Aorta (tissue), 5 donors: ENCODE measurements around the gene BMP6. TPM values are rescaled to one million over a fixed set of nuclear protein-coding genes. Genes with fewer than 3 reads are reported as not detected.

Source experiments
- ATAC-seq: fragments of 200-7000 bp; cut with Tn5 transposase; one replicate; pipeline ENCODE4 v1.9.1; 2022; ENCODE audit warnings: moderate library complexity; ENCODE audit not compliant: low FRiP score
- DNase-seq, 2 donors: peaks; one replicate each; pipeline ENCODE4 v3.0.0-alpha.2; 2020
- H3K27ac ChIP-seq, 2 donors: one replicate each; pipeline ENCODE4 v1.5.1; 2013; ENCODE audit warnings: low read length in 2 of 2, mild to moderate bottlenecking in 2 of 2, moderate library complexity in 2 of 2, control low read depth in 1 of 2, inconsistent platforms in 1 of 2, low read depth in 1 of 2
- H3K27me3 ChIP-seq, 2 donors: one replicate each; pipeline ENCODE4 v1.6.1; 2013; ENCODE audit warnings: control low read depth in 1 of 2, low read length in 1 of 2, mild to moderate bottlenecking in 1 of 2, moderate library complexity in 1 of 2; ENCODE audit not compliant: insufficient read depth in 2 of 2, control insufficient read depth in 1 of 2
- H3K36me3 ChIP-seq, 2 donors: one replicate each; pipeline ENCODE4 v1.6.1; 2013; ENCODE audit warnings: control low read depth in 1 of 2, low read length in 1 of 2, mild to moderate bottlenecking in 1 of 2; ENCODE audit not compliant: insufficient read depth in 2 of 2, control insufficient read depth in 1 of 2
- H3K4me1 ChIP-seq, 2 donors: one replicate each; pipeline ENCODE4 v1.6.1; 2013; ENCODE audit warnings: low read length in 2 of 2, control low read depth in 1 of 2, mild to moderate bottlenecking in 1 of 2, moderate library complexity in 1 of 2; ENCODE audit not compliant: insufficient read depth in 2 of 2, control insufficient read depth in 1 of 2
- H3K4me3 ChIP-seq, 2 donors: one replicate each; pipeline ENCODE4 v1.5.1; 2013; ENCODE audit warnings: low read length in 2 of 2, control low read depth in 1 of 2, mild to moderate bottlenecking in 1 of 2
- H3K9me3 ChIP-seq: one replicate; pipeline ENCODE4 v1.6.1; 2013; ENCODE audit warnings: mild to moderate bottlenecking, low read length; ENCODE audit not compliant: control insufficient read depth
- WGBS, 2 donors: extraction: QIAGEN DNeasy Blood & Tissue Kit; methylation state at CpG; one replicate each; pipeline ENCODE4 v1.1.7; 2013; 5-methylcytosine and 5-hydroxymethylcytosine counted together
- intact Hi-C, 2 donors: fragments of 100-400 bp; cut with DNase I; formaldehyde crosslinking; loops; one replicate each; pipeline versions ENCODE4 v1.14.2 to v1.15.0; 2022
- polyA plus RNA-seq, 2 donors: library from polyadenylated mRNA; stranded (reverse); fragments of 200-250 nt; gene quantifications; one replicate each; pipeline ENCODE4 v1.2.3, GENCODE V29; 2013
- total RNA-seq, 2 donors: library from RNA; stranded (reverse); fragmentation: NEBNext Ultra II Directional; extraction: Animal tissue kit (Norgen Biotek cat#: 25700); gene quantifications; one replicate each; pipeline ENCODE4 v1.2.1, GENCODE V29; 2021
- donor health status: healthy with polysubstance abuse.
- donor health status: Bipolar disorder and iron deficiency.
- donor health status: DM: no; HTN: no; CAD: no.
- donor health status: DM: no; HTN: no; CAD: no.
- donor health status: DM: yes; HTN: yes; CAD: no.

BMP6 gene
- total and polyA plus RNA-seq, 4 donors = 1.2 to 5.2 (median 4.0) TPM

DNA sequence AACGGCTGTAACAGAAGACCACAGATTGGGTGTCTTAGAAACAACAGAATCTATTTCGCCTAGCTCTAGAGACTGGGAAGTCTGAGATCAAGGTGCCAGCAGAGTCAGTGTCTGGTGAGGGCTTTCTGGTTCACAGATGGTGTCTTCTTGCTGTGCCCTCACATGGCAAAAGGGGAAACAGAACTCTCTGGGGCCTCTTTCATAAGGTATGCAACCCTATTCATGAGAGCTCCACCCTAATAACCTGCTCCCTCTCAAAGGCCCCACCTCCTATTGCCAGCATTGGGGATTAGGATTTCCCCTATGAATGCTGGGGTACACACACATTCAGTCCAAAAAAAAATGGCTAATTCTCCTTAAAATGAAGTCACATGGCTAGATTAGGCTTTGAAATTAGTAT lies 174.7 kb downstream of the BMP6 start:
- Histone ChIP-seq H3K4me1 (no peaks in the 10 kb centered on the region), H3K27me3 (no peaks in the 10 kb centered on the region), H3K36me3 (peaks cover 7 to 14% of the 10 kb centered on the region in 2 donors), H3K27ac (no peak overlapping the region), H3K9me3 (no peaks in the 10 kb centered on the region), H3K4me3 (no peak overlapping the region)
- no peak for DNase-seq
- WGBS, 2 donors = 80 to 90% methylated on average over 2 of the region's 2 CpGs
- ATAC-seq = no peak
- intact Hi-C loops = loop anchor here in 1 of 2 donors (10.0 kb wide), 1 partner anchor 534 kb away; the partner anchor contains the start of gene SLC35B3

DNA sequence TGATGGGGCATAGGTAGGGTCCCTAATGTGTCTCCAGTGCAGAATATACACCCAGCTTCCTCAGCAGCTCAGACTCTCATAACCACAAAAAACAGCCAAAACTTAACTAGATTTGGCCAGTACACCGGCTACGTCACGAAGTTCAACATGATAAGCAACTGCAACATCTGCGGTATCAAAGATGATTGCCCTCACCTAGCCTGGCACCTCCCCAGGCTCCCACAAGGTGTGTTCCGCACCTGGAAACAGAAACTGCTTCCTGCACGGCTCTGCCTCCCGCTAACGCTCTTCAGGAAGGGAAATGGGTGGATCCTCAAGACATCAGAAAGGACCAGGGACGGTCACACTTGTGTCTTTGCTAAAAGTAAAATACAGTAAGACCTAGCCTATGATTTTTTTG lies 175.2 kb downstream of the BMP6 start:
- no peak for DNase-seq
- no peak for ATAC-seq
- Histone ChIP-seq H3K27ac (no peak overlapping the region), H3K4me3 (no peak overlapping the region), H3K4me1 (no peaks in the 10 kb centered on the region), H3K9me3 (no peaks in the 10 kb centered on the region), H3K36me3 (peaks cover 5 to 14% of the 10 kb centered on the region in 2 donors), H3K27me3 (no peaks in the 10 kb centered on the region)
- intact Hi-C loops = loop anchor here in 1 of 2 donors (10.0 kb wide), 1 partner anchor 534 kb away; the partner anchor contains the start of gene SLC35B3
- 90 to 93% methylated on average over 9 of the region's 9 CpGs for WGBS, 2 donors

DNA sequence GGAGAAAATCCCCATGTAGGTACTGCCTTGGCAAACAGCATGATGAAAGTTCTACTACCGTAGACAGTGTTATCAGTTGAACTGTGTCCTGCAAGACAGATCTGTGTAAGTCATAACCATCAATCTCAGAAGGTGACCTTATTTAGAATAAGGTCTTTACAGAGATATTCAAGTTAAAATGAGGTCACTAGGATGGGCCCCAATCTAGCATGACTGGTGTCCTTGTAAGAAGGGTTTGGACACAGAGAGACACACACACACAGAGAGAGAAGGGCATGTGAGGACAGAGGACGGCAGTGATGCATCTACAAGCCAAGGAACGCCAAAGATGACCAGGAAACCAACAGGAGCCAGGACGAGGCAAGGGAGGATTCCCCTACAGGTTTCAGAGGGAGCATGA lies 175.9 kb downstream of the BMP6 start:
- Histone ChIP-seq H3K27me3 (no peaks in the 10 kb centered on the region), H3K4me1 (no peaks in the 10 kb centered on the region), H3K36me3 (peaks cover 2 to 14% of the 10 kb centered on the region in 2 donors), H3K9me3 (no peaks in the 10 kb centered on the region), H3K4me3 (no peak overlapping the region), H3K27ac (no peak overlapping the region)
- no peak for DNase-seq
- WGBS, 2 donors = 76 to 80% methylated on average over 4 of the region's 4 CpGs
- ATAC-seq = no peak
- intact Hi-C loops = loop anchor here in 1 of 2 donors (10.0 kb wide), 1 partner anchor 533 kb away; the partner anchor contains the start of gene SLC35B3

DNA sequence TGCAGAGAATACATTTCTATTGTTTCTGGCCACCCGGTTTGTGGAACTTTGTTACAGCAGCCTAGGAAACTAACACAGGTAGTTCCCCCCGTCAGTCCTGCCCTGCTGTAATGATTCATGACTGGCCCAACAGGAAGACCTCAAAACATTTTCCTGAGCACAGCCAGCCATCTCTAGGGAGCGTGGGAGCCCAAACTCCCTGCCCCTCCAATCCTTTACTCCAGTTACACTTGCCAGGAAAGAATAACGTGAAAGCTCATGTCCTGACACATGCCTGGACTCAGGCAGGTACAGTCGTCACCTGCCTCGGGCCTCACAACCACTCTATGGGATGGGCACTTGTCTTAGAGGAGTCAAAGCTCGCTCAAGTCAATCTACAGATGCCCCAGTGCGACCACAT lies 176.3 kb downstream of the BMP6 start:
- Histone ChIP-seq H3K4me1 (no peaks in the 10 kb centered on the region), H3K36me3 (peaks cover 2 to 14% of the 10 kb centered on the region in 2 donors), H3K4me3 (no peak overlapping the region), H3K27me3 (no peaks in the 10 kb centered on the region), H3K27ac (no peak overlapping the region), H3K9me3 (no peaks in the 10 kb centered on the region)
- intact Hi-C loops = loop anchor here in 1 of 2 donors (10.0 kb wide), 1 partner anchor 533 kb away; the partner anchor contains the start of gene SLC35B3
- ATAC-seq = no peak
- WGBS, 2 donors = 87 to 89% methylated on average over 8 of the region's 8 CpGs
- no peak for DNase-seq

DNA sequence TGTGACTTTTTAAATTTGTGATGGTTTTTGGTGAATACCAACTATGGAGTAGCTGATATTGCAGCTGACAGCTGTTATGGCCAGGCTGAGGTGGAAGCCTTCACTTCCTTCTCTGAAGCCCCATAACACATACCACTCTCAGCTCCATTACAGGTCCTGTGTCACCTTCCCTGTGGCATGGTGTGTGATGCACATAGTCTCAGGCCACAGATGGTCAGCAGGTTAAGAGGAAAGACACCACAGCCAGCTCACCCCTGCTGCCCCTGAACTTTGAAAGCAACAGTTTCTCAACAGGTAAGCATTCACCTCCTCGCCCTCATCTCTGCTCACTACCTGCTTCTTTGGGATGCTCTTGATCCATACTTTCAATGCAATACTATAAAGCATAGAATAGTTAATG lies 177.0 kb downstream of the BMP6 start:
- Histone ChIP-seq H3K36me3 (peaks cover 2 to 11% of the 10 kb centered on the region in 2 donors), H3K9me3 (no peaks in the 10 kb centered on the region), H3K27ac (no peak overlapping the region), H3K4me1 (no peaks in the 10 kb centered on the region), H3K4me3 (no peak overlapping the region), H3K27me3 (no peaks in the 10 kb centered on the region)
- WGBS, 2 donors = 100% methylated on average over 1 of the region's 1 CpG
- DNase-seq = no peak
- intact Hi-C loops = loop anchor here in 1 of 2 donors (10.0 kb wide), 1 partner anchor 532 kb away; the partner anchor contains the start of gene SLC35B3
- ATAC-seq = no peak

DNA sequence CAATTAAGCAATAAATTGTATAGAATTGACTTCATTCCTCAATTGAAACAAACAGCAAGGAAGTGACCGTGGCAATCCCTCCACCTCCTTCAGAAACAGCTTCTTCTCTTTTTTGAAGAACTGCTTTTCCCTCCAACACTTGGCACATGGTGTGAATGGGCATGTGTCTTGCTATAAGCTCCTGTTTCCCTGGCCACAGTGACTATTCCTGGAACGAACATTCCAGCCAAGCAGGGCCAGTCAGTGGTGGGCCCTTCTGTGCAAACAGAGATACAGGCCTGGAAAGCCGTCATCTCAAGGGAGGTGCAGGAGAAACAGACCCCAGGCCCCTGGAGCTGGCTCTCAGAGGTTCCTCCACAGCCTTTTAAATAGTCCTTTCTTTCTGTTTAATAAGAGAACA lies 177.8 kb downstream of the BMP6 start:
- WGBS, 2 donors = 76 to 82% methylated on average over 3 of the region's 3 CpGs

DNA sequence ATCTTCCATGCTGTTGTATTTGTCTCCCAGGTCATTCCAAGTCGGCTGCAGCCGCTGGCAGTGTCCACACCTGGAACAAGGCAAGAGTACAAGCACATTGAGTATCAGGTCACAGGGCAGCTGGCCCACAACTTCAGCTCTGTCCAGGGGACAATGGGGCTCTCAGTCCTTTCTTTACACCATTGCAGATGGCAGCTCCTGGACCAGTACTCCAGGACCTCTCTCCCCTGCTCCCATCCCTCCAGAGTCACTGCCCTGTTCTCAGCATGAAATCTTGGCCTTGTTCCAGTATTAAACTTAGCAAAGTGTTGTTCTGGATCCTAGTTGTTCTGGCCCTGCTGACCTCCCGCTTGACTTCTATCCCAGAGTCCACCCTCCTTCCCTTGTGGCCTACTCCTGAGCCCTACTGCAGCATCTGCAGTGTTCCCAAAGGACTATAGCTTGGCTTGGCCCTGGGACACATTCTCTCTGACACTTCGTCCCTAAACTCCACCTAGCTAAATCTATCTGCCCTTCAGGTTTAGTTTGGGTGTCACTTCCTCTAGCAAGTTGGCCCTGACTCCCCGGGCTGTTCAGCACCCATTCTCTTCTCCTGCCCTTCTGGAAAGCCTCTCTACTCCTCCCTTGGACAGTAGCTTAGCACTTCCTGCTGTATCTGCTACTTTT lies 178.9 kb downstream of the BMP6 start:
- no peak for ATAC-seq
- Histone ChIP-seq H3K9me3 (no peaks in the 10 kb centered on the region), H3K27ac (no peak overlapping the region), H3K4me3 (no peak overlapping the region), H3K36me3 (peaks cover 2 to 7% of the 10 kb centered on the region in 2 donors), H3K27me3 (no peaks in the 10 kb centered on the region), H3K4me1 (no peaks in the 10 kb centered on the region)
- intact Hi-C loops = loop anchor here in 1 of 2 donors (5.0 to 10.0 kb wide), 2 partner anchors 158 to 530 kb away; partner anchors contain the start of genes BLOC1S5 and SLC35B3
- no peak for DNase-seq
- WGBS, 2 donors = 81 to 89% methylated on average over 5 of the region's 5 CpGs

More for the DNA sequence above, 177.8 kb downstream of the BMP6 start:
- Histone ChIP-seq H3K4me3 (no peak overlapping the region), H3K27me3 (no peaks in the 10 kb centered on the region), H3K36me3 (peaks cover 2 to 11% of the 10 kb centered on the region in 2 donors), H3K27ac (no peak overlapping the region), H3K9me3 (no peaks in the 10 kb centered on the region), H3K4me1 (no peaks in the 10 kb centered on the region)
- no peak for DNase-seq
- intact Hi-C loops = loop anchor here in 1 of 2 donors (10.0 kb wide), 1 partner anchor 531 kb away; the partner anchor contains the start of gene SLC35B3
- no peak for ATAC-seq

DNA sequence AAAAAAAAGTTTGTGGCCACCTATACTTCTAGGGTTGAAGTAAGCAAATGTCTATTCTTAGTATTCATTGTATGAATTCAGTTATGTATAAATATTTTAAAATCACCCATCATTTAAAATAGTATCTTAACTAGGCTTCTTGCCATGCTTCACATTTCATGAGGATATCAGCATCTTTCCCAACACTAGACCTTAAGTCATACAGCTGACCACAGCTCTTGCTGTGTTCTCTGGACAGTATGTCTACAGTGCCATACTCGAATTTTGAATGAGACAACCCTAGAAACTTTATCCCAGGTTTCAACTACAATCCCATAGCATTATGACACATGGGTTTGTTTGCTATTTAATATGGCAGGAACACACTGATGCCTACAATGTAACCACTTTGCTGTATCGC lies 179.5 kb downstream of the BMP6 start:
- Histone ChIP-seq H3K4me1 (no peaks in the 10 kb centered on the region), H3K27me3 (no peaks in the 10 kb centered on the region), H3K36me3 (peaks cover 0 to 6% of the 10 kb centered on the region in 2 donors), H3K9me3 (no peaks in the 10 kb centered on the region), H3K4me3 (no peak overlapping the region), H3K27ac (no peak overlapping the region)
- WGBS, 2 donors = 79 to 82% methylated on average over 2 of the region's 2 CpGs
- ATAC-seq = no peak
- no peak for DNase-seq
- intact Hi-C loops = loop anchor here in 1 of 2 donors (5.0 to 10.0 kb wide), 2 partner anchors 157 to 529 kb away; partner anchors contain the start of genes BLOC1S5 and SLC35B3
